Trophoblast cell (in vitro differentiated cells and primary cell): Measurements from ENCODE around the gene MTFR1L.
A peak's percentile ranks its signal among the peaks of the same experiment; 100 is the strongest.

Source experiments
- DNase-seq, 2 donors: peaks; one replicate each; pipeline ENCODE4 v3.0.0-alpha.2; 2016
- H2AFZ ChIP-seq: 2 replicates; pipeline ENCODE4 v1.6.1; 2013; ENCODE audit warnings: low read length, moderate library complexity, mild to moderate bottlenecking; ENCODE audit not compliant: insufficient read depth, poor library complexity
- H2AK5ac ChIP-seq: 2 replicates; pipeline ENCODE4 v1.6.1; 2013; ENCODE audit warnings: mild to moderate bottlenecking, low read length
- H2BK120ac ChIP-seq: 2 replicates; pipeline ENCODE4 v1.6.1; 2013; ENCODE audit warnings: low read length, mild to moderate bottlenecking, moderate library complexity; ENCODE audit not compliant: insufficient read depth, poor library complexity
- H2BK12ac ChIP-seq: 2 replicates; pipeline ENCODE4 v1.6.1; 2013; ENCODE audit warnings: mild to moderate bottlenecking, low read length, moderate library complexity
- H2BK5ac ChIP-seq: 2 replicates; pipeline ENCODE4 v1.6.1; 2013; ENCODE audit warnings: low read length, low read depth, moderate library complexity, mild to moderate bottlenecking; ENCODE audit not compliant: poor library complexity
- H3K14ac ChIP-seq: 2 replicates; pipeline ENCODE4 v1.6.1; 2013; ENCODE audit warnings: mild to moderate bottlenecking, low read length
- H3K18ac ChIP-seq: 2 replicates; pipeline ENCODE4 v1.6.1; 2013; ENCODE audit warnings: mild to moderate bottlenecking, low read length
- H3K23ac ChIP-seq: 2 replicates; pipeline ENCODE4 v1.6.1; 2013; ENCODE audit warnings: low read length
- H3K27ac ChIP-seq: 2 replicates; pipeline ENCODE4 v1.5.1; 2013; ENCODE audit warnings: low read depth, mild to moderate bottlenecking, inconsistent platforms, low read length, moderate library complexity
- H3K27me3 ChIP-seq: 2 replicates; pipeline ENCODE4 v1.6.1; 2013; ENCODE audit warnings: inconsistent platforms, mild to moderate bottlenecking, low read length, moderate library complexity; ENCODE audit not compliant: insufficient read depth
- H3K36me3 ChIP-seq, 2 experiments: 1 replicate in 1 of 2; 2 replicates in 1 of 2; pipeline ENCODE4 v1.6.1; 2013; ENCODE audit warnings: low read length in 2 of 2, mild to moderate bottlenecking in 2 of 2, moderate library complexity in 1 of 2; ENCODE audit not compliant: insufficient read depth in 2 of 2, control insufficient read depth in 1 of 2
- H3K4ac ChIP-seq: 2 replicates; pipeline ENCODE4 v1.6.1; 2013; ENCODE audit warnings: low read depth, mild to moderate bottlenecking, low read length, moderate library complexity
- H3K4me1 ChIP-seq, 2 experiments: 1 replicate in 1 of 2; 2 replicates in 1 of 2; pipeline ENCODE4 v1.6.1; 2013; ENCODE audit warnings: low read length in 2 of 2, mild to moderate bottlenecking in 2 of 2, moderate library complexity in 1 of 2; ENCODE audit not compliant: insufficient read depth in 2 of 2, control insufficient read depth in 1 of 2
- H3K4me2 ChIP-seq: 2 replicates; pipeline ENCODE4 v1.6.1; 2013; ENCODE audit warnings: inconsistent platforms, mild to moderate bottlenecking, low read length, moderate library complexity
- H3K4me3 ChIP-seq: 2 replicates; pipeline ENCODE4 v1.5.1; 2013; ENCODE audit warnings: mild to moderate bottlenecking, low read depth, low read length, inconsistent platforms
- H3K79me1 ChIP-seq: one replicate; pipeline ENCODE4 v1.6.1; 2013; ENCODE audit warnings: low read length
- H3K79me2 ChIP-seq: 2 replicates; pipeline ENCODE4 v1.6.1; 2013; ENCODE audit warnings: low read length, mild to moderate bottlenecking; ENCODE audit not compliant: control insufficient read depth, insufficient read depth, poor library complexity
- H3K9ac ChIP-seq: 2 replicates; pipeline ENCODE4 v1.6.1; 2013; ENCODE audit warnings: mild to moderate bottlenecking, low read length
- H3K9me3 ChIP-seq: 2 replicates; pipeline ENCODE4 v1.6.1; 2013; ENCODE audit warnings: low read depth, mild to moderate bottlenecking, control low read depth, inconsistent platforms, low read length; ENCODE audit not compliant: insufficient read depth
- H4K12ac ChIP-seq: 2 replicates; pipeline ENCODE4 v1.6.1; 2013; ENCODE audit warnings: low read depth, mild to moderate bottlenecking, low read length, moderate library complexity
- H4K8ac ChIP-seq: 2 replicates; pipeline ENCODE4 v1.6.1; 2013; ENCODE audit warnings: low read depth, mild to moderate bottlenecking, low read length, moderate library complexity
- H4K91ac ChIP-seq: one replicate; pipeline ENCODE4 v1.6.1; 2013; ENCODE audit warnings: low read depth, mild to moderate bottlenecking, low read length, moderate library complexity
- WGBS: extraction: QIAGEN DNeasy Blood & Tissue Kit; methylation state at CpG from one replicate; pipeline ENCODE4 v1.1.7; 2013; ENCODE audit warnings: missing lambda C conversion rate; ENCODE audit not compliant: insufficient read length, insufficient coverage; ENCODE audit errors: extremely low coverage; 5-methylcytosine and 5-hydroxymethylcytosine counted together

The MTFR1L gene

GRCh38 chr1:25826571-25826970 is 6.8 kb downstream of the MTFR1L start:
- Histone ChIP-seq H3K14ac (no peak overlapping the region), H4K91ac (no peak overlapping the region), H3K18ac (no peak overlapping the region), H3K9me3 (no peaks in the 10 kb centered on the region), H3K9ac (no peak overlapping the region), H3K27ac (no peak overlapping the region), H3K4me2 (no peak overlapping the region), H3K4me3 (no peak overlapping the region), H3K23ac (no peak overlapping the region), H2AFZ (no peak overlapping the region), H2AK5ac (no peak overlapping the region), H3K36me3 (peaks cover 30 to 53% of the 10 kb centered on the region in 2 experiments), H3K79me2 (no peaks in the 10 kb centered on the region), H3K79me1 (no peaks in the 10 kb centered on the region), H3K27me3 (no peaks in the 10 kb centered on the region), H4K8ac (no peak overlapping the region), H2BK5ac (no peak overlapping the region), H3K4ac (no peak overlapping the region), H3K4me1 (peaks cover 0 to 2% of the 10 kb centered on the region in 2 experiments), H2BK12ac (no peak overlapping the region), H4K12ac (no peak overlapping the region), H2BK120ac (no peak overlapping the region)
- WGBS = no CpG with 5 or more reads among the region's 10 CpGs
- peak in 1 of 2 donors; percentile 67 for DNase-seq

- Histone ChIP-seq H2AK5ac (no peak overlapping the region), H2BK120ac (no peak overlapping the region), H3K79me1 (no peaks in the 10 kb centered on the region), H3K4ac (no peak overlapping the region), H3K79me2 (no peaks in the 10 kb centered on the region), H3K27me3 (no peaks in the 10 kb centered on the region), H3K18ac (no peak overlapping the region), H3K9ac (no peak overlapping the region), H3K27ac (no peak overlapping the region), H3K4me2 (no peak overlapping the region), H3K4me1 (peaks cover 0 to 2% of the 10 kb centered on the region in 2 experiments), H2BK5ac (no peak overlapping the region), H2AFZ (no peak overlapping the region), H4K8ac (no peak overlapping the region), H3K14ac (no peak overlapping the region), H3K9me3 (no peaks in the 10 kb centered on the region), H4K12ac (no peak overlapping the region), H3K4me3 (no peak overlapping the region), H3K23ac (no peak overlapping the region), H3K36me3 (peaks cover 36 to 66% of the 10 kb centered on the region in 2 experiments), H4K91ac (no peak overlapping the region), H2BK12ac (no peak overlapping the region)
- no peak for DNase-seq
- no CpG with 5 or more reads among the region's 3 CpGs for WGBS
Measured at GRCh38 chr1:25828491-25828890, 8.7 kb downstream of the MTFR1L start.

GRCh38 chr1:25829046-25829445 is 9.3 kb downstream of the MTFR1L start:
- Histone ChIP-seq H3K4me1 (peaks cover 0 to 2% of the 10 kb centered on the region in 2 experiments), H3K23ac (no peak overlapping the region), H3K79me1 (no peaks in the 10 kb centered on the region), H3K27me3 (no peaks in the 10 kb centered on the region), H2AFZ (no peak overlapping the region), H3K18ac (no peak overlapping the region), H3K79me2 (no peaks in the 10 kb centered on the region), H2BK120ac (no peak overlapping the region), H4K8ac (no peak overlapping the region), H3K14ac (no peak overlapping the region), H3K9me3 (no peaks in the 10 kb centered on the region), H3K36me3 (peaks cover 36 to 66% of the 10 kb centered on the region in 2 experiments), H2BK12ac (no peak overlapping the region), H3K4me2 (no peak overlapping the region), H3K9ac (no peak overlapping the region), H3K27ac (no peak overlapping the region), H2AK5ac (no peak overlapping the region), H4K12ac (no peak overlapping the region), H3K4me3 (no peak overlapping the region), H3K4ac (no peak overlapping the region), H2BK5ac (no peak overlapping the region), H4K91ac (no peak overlapping the region)
- DNase-seq = no peak
- WGBS = no CpG with 5 or more reads among the region's 1 CpG

DNA sequence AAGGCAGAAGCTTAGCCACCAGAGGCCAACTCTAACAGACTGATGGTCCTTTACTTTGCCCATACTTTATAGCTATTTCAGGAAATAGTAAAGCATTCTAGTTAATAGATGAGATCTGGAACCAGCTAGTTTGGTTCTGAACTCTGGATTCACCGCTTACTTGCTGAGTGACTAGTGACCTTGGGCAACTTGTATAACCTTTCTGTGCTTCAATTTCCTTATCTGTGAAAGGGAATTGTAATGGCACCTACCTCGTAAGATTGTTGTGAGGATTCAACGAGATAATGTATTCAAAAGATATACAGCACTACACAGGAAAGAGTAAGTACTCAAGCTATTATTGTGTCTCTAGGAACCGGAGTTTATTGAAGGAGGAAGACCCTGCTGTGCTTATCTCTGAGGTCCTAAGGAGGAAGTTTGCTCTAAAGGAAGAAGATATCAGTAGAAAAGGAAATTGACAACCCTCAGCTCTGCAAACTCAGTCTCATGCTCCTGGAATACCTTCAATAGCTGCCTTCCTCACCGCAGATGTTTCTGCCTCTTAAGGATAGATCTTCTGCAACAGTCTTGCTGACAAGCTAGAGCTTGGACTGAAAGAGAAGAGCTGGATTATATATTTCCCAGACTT is 11.9 kb downstream of the MTFR1L start:
- H2AFZ ChIP-seq = no peak overlapping the region
- no peak overlapping the region for H3K4ac ChIP-seq
- no peak overlapping the region for H2BK120ac ChIP-seq
- H3K79me1 ChIP-seq = no peaks in the 10 kb centered on the region
- no peak overlapping the region for H3K23ac ChIP-seq
- H3K36me3 ChIP-seq = peaks cover 28 to 63% of the 10 kb centered on the region in 2 experiments
- WGBS = no CpG with 5 or more reads among the region's 5 CpGs
- no peak overlapping the region for H3K27ac ChIP-seq
- no peak overlapping the region for H3K4me2 ChIP-seq
- no peak overlapping the region for H2BK5ac ChIP-seq
- peaks cover 0 to 2% of the 10 kb centered on the region in 2 experiments for H3K4me1 ChIP-seq
- no peak overlapping the region for H4K8ac ChIP-seq
- no peaks in the 10 kb centered on the region for H3K27me3 ChIP-seq
- no peaks in the 10 kb centered on the region for H3K9me3 ChIP-seq
- no peak overlapping the region for H3K14ac ChIP-seq
- no peak overlapping the region for H4K12ac ChIP-seq
- H3K18ac ChIP-seq = no peak overlapping the region
- no peak overlapping the region for H2BK12ac ChIP-seq
- no peak overlapping the region for H2AK5ac ChIP-seq
- no peak for DNase-seq
- no peaks in the 10 kb centered on the region for H3K79me2 ChIP-seq
- H3K9ac ChIP-seq = no peak overlapping the region
- no peak overlapping the region for H3K4me3 ChIP-seq
- no peak overlapping the region for H4K91ac ChIP-seq
